GM18526 (cell line): ENCODE measurements around the gene NAT8L.

ENCODE experiments used
- POLR2A ChIP-seq: IDR thresholded peaks from 3 replicates; pipeline ENCODE4 v1.6.1; 2011; ENCODE audit not compliant: insufficient read length; ENCODE audit errors: extremely low read depth

Gene NAT8L

GRCh38 chr4:2069161-2069971, 10.2 kb downstream of the NAT8L start:
- no peak for TF ChIP-seq POLR2A

- no peak for TF ChIP-seq POLR2A
These were observed 10.9 kb downstream of the NAT8L start for GRCh38 chr4:2069986-2070385.

- no peak for TF ChIP-seq POLR2A
These were observed 11.5 kb downstream of the NAT8L start for GRCh38 chr4:2070421-2071251.

GRCh38 chr4:2071252-2071911, 12.3 kb downstream of the NAT8L start:
- no peak for TF ChIP-seq POLR2A

- TF ChIP-seq POLR2A, result no peak
These were observed 13.1 kb downstream of the NAT8L start for GRCh38 chr4:2071912-2072867.

GRCh38 chr4:2072971-2073807, 14.1 kb downstream of the NAT8L start:
- TF ChIP-seq POLR2A, result no peak

GRCh38 chr4:2073808-2074481, 14.8 kb downstream of the NAT8L start:
- no peak for TF ChIP-seq POLR2A

- no peak for TF ChIP-seq POLR2A
These were observed 15.5 kb downstream of the NAT8L start for GRCh38 chr4:2074588-2074987.

GRCh38 chr4:2075171-2075986, 16.3 kb downstream of the NAT8L start:
- TF ChIP-seq POLR2A, result no peak

- TF ChIP-seq POLR2A, result no peak
These were observed 17.1 kb downstream of the NAT8L start for GRCh38 chr4:2075987-2076907.

- TF ChIP-seq POLR2A, result no peak
These were observed 17.9 kb downstream of the NAT8L start for GRCh38 chr4:2076908-2077536.
